HG02763 (cell line): ENCODE measurements around the gene PMAIP1.

Experiments used
- ATAC-seq: cut with Tn5 transposase; IDR thresholded peaks from one replicate; pipeline ENCODE4 v1.9.1; 2021; ENCODE audit warnings: mild to moderate bottlenecking, moderate library complexity; ENCODE audit not compliant: unreplicated experiment

Gene PMAIP1

DNA sequence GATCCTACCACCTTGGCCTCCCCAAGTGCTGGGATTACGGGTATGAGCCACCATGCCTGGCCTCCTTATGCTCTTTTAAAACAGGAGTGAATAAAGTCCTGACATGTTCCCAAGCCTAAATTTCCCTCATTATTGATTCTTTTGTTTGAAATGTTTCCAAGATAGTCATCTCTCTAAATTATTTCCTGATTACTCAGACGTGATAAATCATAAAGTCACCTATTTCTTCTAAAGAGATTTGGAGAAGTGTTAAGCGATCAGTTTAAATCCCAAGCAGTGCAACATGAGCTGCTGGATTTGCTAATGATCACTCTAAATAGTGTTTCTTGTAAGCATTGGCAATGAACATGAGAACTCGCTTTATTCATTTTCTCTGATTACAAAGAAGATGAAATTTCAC is 51.8 kb downstream of the PMAIP1 start:
- no peak for ATAC-seq

DNA sequence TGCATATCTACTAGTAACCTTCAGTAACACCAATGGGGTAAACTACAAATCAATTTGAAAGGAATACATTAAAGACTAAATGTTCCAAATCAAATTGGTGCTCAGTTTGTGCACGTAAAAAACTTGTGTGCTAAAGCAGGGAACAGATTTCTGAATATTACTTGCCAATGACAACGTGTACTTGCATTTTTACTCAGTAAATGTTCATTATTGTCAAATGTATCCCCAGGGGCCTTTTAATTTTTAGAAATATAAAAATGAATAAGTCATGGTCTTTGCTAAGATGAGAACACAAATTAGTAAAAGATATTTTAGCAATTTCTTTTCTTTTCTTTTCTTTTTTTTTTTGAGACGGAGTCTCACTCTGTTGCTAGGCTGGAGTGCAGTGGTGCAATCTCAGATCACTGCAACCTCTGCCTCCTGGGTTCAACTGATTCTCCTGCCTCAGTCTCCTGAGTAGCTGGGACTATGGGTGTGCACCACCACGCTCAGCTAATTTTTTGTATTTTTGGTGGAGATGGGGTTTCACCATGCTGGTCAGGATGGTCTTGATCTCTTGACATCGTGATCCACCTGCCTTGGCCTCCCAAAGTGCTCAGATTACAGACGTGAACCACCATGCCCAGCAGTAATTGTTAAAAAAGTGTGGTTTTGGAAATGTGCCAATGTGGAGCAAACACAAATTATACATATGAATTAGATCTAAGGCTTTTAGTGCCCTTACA is 52.6 kb downstream of the PMAIP1 start:
- no peak for ATAC-seq
